GM12875 (cell line): ENCODE measurements around the gene SLC19A1.

Source experiments
- H3K4me3 ChIP-seq: one replicate; pipeline ENCODE4 v1.5.1; 2011; ENCODE audit warnings: low read depth, low read length, control low read depth
- TF ChIP-seq, protein P1 (sequence below): IDR thresholded peaks from 2 replicates; pipeline ENCODE4 v1.5.1; 2011; ENCODE audit warnings: low read depth, mild to moderate bottlenecking, control low read depth, inconsistent platforms, low read length, moderate library complexity, borderline replicate concordance; ENCODE audit not compliant: insufficient read depth

The SLC19A1 gene

GRCh38 chr21:45515241-45516061 is 26.8 kb downstream of the SLC19A1 start:
- TF ChIP-seq, protein P1, sequence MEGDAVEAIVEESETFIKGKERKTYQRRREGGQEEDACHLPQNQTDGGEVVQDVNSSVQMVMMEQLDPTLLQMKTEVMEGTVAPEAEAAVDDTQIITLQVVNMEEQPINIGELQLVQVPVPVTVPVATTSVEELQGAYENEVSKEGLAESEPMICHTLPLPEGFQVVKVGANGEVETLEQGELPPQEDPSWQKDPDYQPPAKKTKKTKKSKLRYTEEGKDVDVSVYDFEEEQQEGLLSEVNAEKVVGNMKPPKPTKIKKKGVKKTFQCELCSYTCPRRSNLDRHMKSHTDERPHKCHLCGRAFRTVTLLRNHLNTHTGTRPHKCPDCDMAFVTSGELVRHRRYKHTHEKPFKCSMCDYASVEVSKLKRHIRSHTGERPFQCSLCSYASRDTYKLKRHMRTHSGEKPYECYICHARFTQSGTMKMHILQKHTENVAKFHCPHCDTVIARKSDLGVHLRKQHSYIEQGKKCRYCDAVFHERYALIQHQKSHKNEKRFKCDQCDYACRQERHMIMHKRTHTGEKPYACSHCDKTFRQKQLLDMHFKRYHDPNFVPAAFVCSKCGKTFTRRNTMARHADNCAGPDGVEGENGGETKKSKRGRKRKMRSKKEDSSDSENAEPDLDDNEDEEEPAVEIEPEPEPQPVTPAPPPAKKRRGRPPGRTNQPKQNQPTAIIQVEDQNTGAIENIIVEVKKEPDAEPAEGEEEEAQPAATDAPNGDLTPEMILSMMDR, result no peak
- no peak overlapping the region for H3K4me3 ChIP-seq

- TF ChIP-seq, protein P1, result no peak
- H3K4me3 ChIP-seq, result no peak overlapping the region
Measured at GRCh38 chr21:45514311-45515021, 27.8 kb downstream of the SLC19A1 start.

DNA sequence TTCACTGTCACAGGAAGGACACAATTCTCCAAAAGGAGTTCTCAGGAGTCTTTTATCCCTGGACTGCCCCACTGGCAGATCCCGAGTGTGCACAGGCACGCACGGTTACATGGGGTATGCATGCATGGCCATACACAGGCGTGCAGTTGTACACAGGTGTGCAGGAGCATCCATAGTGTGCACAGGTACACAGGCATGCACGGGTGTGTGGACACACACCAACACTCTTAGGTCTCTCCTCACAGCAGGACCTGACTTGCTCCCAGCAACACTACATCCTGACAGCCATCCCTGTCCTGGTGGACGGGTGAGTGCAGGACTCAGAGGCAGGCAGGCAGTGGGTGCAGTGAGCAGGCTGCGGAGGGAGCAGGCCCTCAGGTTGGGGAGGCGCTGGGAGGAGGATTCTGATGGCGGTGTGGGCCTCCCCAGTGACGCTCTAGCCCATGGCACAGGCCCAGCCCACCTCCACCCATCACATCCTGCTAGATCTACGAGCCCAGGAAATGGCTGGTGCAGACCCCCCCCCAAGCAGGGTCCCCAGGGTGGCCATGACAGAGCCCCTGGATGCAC is 28.4 kb downstream of the SLC19A1 start:
- no peak overlapping the region for H3K4me3 ChIP-seq
- TF ChIP-seq, protein P1, result no peak

DNA sequence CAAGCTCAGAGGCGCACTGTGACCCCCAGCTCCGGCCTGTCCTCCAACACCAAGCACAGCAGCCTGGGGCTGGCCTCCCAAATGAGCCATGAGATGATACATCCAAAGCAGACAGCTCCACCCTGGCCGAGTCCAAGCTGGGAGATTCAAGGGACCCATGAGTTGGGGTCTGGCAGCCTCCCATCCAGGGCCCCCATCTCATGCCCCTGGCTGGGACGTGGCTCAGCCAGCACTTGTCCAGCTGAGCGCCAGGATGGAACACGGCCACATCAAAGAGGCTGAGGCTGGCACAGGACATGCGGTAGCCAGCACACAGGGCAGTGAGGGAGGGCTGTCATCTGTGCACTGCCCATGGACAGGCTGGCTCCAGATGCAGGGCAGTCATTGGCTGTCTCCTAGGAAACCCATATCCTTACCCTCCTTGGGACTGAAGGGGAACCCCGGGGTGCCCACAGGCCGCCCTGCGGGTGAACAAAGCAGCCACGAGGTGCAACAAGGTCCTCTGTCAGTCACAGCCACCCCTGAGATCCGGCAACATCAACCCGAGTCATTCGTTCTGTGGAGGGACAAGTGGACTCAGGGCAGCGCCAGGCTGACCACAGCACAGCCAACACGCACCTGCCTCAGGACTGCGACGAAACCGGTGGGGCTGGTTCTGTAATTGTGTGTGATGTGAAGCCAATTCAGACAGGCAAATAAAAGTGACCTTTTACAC is 29.1 kb downstream of the SLC19A1 start:
- no peak overlapping the region for H3K4me3 ChIP-seq
- TF ChIP-seq, protein P1, result no peak

- TF ChIP-seq, protein P1, result no peak
- no peak overlapping the region for H3K4me3 ChIP-seq
Measured at GRCh38 chr21:45512626-45513002, 29.6 kb downstream of the SLC19A1 start.

DNA sequence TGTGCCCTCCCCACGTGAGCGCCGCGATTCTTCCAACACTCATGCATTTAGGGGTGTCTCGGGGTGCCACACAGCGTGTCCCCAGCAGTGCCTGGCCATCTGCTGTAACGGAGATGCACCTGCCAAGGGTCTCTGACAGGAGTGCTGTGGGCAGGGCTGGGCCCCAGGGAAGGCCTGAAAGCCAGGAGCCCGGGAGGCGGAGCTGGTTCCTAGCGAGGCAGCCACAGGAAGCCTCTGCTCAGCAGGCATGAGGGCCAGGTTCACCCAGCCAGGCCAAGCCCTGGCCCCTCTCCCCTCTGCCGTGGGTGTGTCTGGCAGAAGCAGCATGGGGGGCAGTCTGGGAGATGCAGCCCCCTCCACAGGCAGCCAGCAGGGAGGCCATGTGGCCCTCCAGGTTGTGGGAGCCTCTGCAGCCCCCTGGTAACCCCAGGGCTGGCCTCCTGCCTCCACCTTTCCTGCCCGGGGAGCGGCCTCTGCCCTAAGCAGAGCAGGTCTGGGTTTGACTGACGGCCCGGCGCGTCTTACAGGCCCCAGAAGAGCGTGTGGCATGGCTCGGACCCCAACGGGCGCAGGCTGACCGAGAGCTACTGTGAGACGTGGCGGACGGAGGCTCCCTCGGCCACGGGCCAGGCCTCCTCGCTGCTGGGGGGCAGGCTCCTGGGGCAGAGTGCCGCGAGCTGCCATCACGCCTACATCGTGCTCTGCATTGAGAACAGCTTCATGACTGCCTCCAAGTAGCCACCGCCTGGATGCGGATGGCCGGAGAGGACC is 30.4 kb downstream of the SLC19A1 start:
- TF ChIP-seq, protein P1, result no peak
- H3K4me3 ChIP-seq, result no peak overlapping the region
